Activated T-cell treated with anti-CD3 and anti-CD28 coated beads for 48 hours (primary cell): ENCODE results near the gene SCUBE1.
A peak's percentile ranks its signal among the peaks of the same experiment; 100 is the strongest.

Experiments
- DNase-seq: peaks from one replicate; pipeline ENCODE4 v3.0.0-alpha.2; 2020; ENCODE audit warnings: low read depth

Gene SCUBE1

GRCh38 chr22:43277987-43278601 lies 65.1 kb downstream of the SCUBE1 start:
- no peak for DNase-seq

- no peak for DNase-seq
Measured at GRCh38 chr22:43277091-43277490, 66.1 kb downstream of the SCUBE1 start.

- no peak for DNase-seq
Measured at GRCh38 chr22:43276321-43276720, 66.9 kb downstream of the SCUBE1 start.

- no peak for DNase-seq
Measured at GRCh38 chr22:43275545-43276317, 67.4 kb downstream of the SCUBE1 start.

GRCh38 chr22:43274595-43275240 lies 68.5 kb downstream of the SCUBE1 start:
- DNase-seq = no peak

GRCh38 chr22:43273902-43274484 lies 69.2 kb downstream of the SCUBE1 start:
- peak; percentile 21 for DNase-seq

GRCh38 chr22:43272869-43273318 lies 70.3 kb downstream of the SCUBE1 start:
- no peak for DNase-seq

- DNase-seq = no peak
Measured at GRCh38 chr22:43272301-43272700, 70.9 kb downstream of the SCUBE1 start.

- no peak for DNase-seq
Measured at GRCh38 chr22:43270949-43271348, 72.2 kb downstream of the SCUBE1 start.

GRCh38 chr22:43270314-43270908 lies 72.8 kb downstream of the SCUBE1 start:
- no peak for DNase-seq

- no peak for DNase-seq
Measured at GRCh38 chr22:43269646-43270045, 73.5 kb downstream of the SCUBE1 start.

- no peak for DNase-seq
Measured at GRCh38 chr22:43269246-43269645, 73.9 kb downstream of the SCUBE1 start.

GRCh38 chr22:43267981-43268660 lies 75.1 kb downstream of the SCUBE1 start:
- DNase-seq = no peak

- DNase-seq = no peak
Measured at GRCh38 chr22:43267332-43267980, 75.7 kb downstream of the SCUBE1 start.

GRCh38 chr22:43266076-43266475 lies 77.1 kb downstream of the SCUBE1 start:
- no peak for DNase-seq

- peak; percentile 73 for DNase-seq
Measured at GRCh38 chr22:43263645-43264514, 79.3 kb downstream of the SCUBE1 start.

- DNase-seq = peak; percentile 11
Measured at GRCh38 chr22:43262990-43263644, 80.1 kb downstream of the SCUBE1 start.

- DNase-seq = no peak
Measured at GRCh38 chr22:43260331-43261231, 82.6 kb downstream of the SCUBE1 start.

- DNase-seq = no peak
Measured at GRCh38 chr22:43257961-43258360, 85.2 kb downstream of the SCUBE1 start.
